K562 (cell line): ENCODE results near the gene SHLD1. TPM values are rescaled to one million over a fixed set of nuclear protein-coding genes. Genes with fewer than 3 reads are reported as not detected.

Experiments used
- CAMTA2 ChIP-seq: fragments of 250-450 bp; sonication (Bioruptor Pico); conservative IDR thresholded peaks from 2 replicates; pipeline ENCODE4 v1.5.1; 2022
- CXXC5 ChIP-seq: fragments of 250-450 bp; sonication (Bioruptor Pico); IDR thresholded peaks from 2 replicates; pipeline ENCODE4 v1.8.0; 2022; ENCODE audit warnings: inconsistent platforms, mild to moderate bottlenecking, moderate library complexity
- DMBX1 ChIP-seq: fragments of 250-450 bp; sonication (Bioruptor Pico); IDR thresholded peaks from 2 replicates; pipeline ENCODE4 v1.8.0; 2022; ENCODE audit warnings: inconsistent platforms, mild to moderate bottlenecking, moderate library complexity, borderline replicate concordance
- FOXA1 ChIP-seq: fragments of 450-650 bp; IDR thresholded peaks from 2 replicates; pipeline ENCODE4 v1.6.1; 2016; ENCODE audit warnings: mild to moderate bottlenecking, borderline replicate concordance
- FUS ChIP-seq: fragments of 200-400 bp; formaldehyde crosslinking; optimal IDR thresholded peaks from 2 replicates; pipeline ENCODE3; 2017; ENCODE audit warnings: low read depth, low read length
- HDAC6 ChIP-seq: IDR thresholded peaks from 2 replicates; pipeline ENCODE4 v1.6.1; 2012; ENCODE audit warnings: low read depth, mild to moderate bottlenecking, control low read depth, inconsistent platforms, low read length, moderate library complexity
- ID3 ChIP-seq, 2 experiments: fragments of 250-450 bp in 1 of 2; fragments of 450-650 bp in 1 of 2; sonication (Bioruptor Pico) in 1 of 2; IDR thresholded peaks; 2 replicates each; pipeline versions ENCODE4 v1.6.1 to v1.8.0; 2016 to 2021; ENCODE audit warnings: mild to moderate bottlenecking in 2 of 2, moderate library complexity in 2 of 2, missing compliant biosample characterization in 1 of 2, missing genetic modification characterization in 1 of 2
- MECOM ChIP-seq: fragments of 250-450 bp; sonication (Bioruptor Pico); IDR thresholded peaks from 2 replicates; pipeline ENCODE4 v1.8.0; 2022; ENCODE audit warnings: inconsistent platforms
- MXD1 ChIP-seq: fragments of 250-450 bp; sonication (Bioruptor Pico); IDR thresholded peaks from 2 replicates; pipeline ENCODE4 v1.8.0; 2021; ENCODE audit warnings: borderline replicate concordance, mild to moderate bottlenecking, moderate library complexity; ENCODE audit not compliant: poor library complexity, severe bottlenecking
- NFYB ChIP-seq: IDR thresholded peaks from 2 replicates; pipeline ENCODE4 v1.6.1; 2011; ENCODE audit warnings: mild to moderate bottlenecking, moderate library complexity; ENCODE audit not compliant: insufficient read length; ENCODE audit errors: extremely low read depth
- NR2C1 ChIP-seq, 2 experiments: fragments of 450-650 bp; IDR thresholded peaks; 2 replicates each; pipeline ENCODE4 v1.6.1; 2017; ENCODE audit warnings: mild to moderate bottlenecking in 2 of 2, antibody characterized with exemption in 1 of 2, inconsistent platforms in 1 of 2, missing compliant biosample characterization in 1 of 2, missing genetic modification characterization in 1 of 2
- SLC30A9 ChIP-seq: fragments of 250-450 bp; sonication (Bioruptor Pico); IDR thresholded peaks from 2 replicates; pipeline ENCODE4 v1.8.0; 2022; ENCODE audit warnings: mild to moderate bottlenecking, moderate library complexity
- TEAD2 ChIP-seq: fragments of 450-650 bp; IDR thresholded peaks from 2 replicates; pipeline ENCODE4 v1.6.1; 2016; ENCODE audit warnings: missing genetic modification characterization, control low read depth, missing compliant biosample characterization
- TRIM24 ChIP-seq, 2 experiments: fragments of 450-650 bp; IDR thresholded peaks; 2 replicates each; pipeline ENCODE4 v1.6.1; 2016
- ZNF175 ChIP-seq: fragments of 200-800 bp; sonication (Bioruptor generic); IDR thresholded peaks from 2 replicates; pipeline ENCODE4 v1.6.1; 2016; ENCODE audit warnings: low read depth, mild to moderate bottlenecking, missing genetic modification characterization, missing compliant biosample characterization
- ZNF3 ChIP-seq: fragments of 250-450 bp; sonication (Bioruptor Pico); IDR thresholded peaks from 2 replicates; pipeline ENCODE4 v1.5.0; 2021; ENCODE audit warnings: mild to moderate bottlenecking, moderate library complexity
- ZNF311 ChIP-seq: fragments of 250-450 bp; sonication (Bioruptor Pico); IDR thresholded peaks from 2 replicates; pipeline ENCODE4 v1.4.0; 2020; ENCODE audit warnings: mild to moderate bottlenecking, moderate library complexity
- ZNF408 ChIP-seq: fragments of 250-450 bp; sonication (Bioruptor Pico); IDR thresholded peaks from 2 replicates; pipeline ENCODE4 v1.4.0; 2020; ENCODE audit warnings: low read depth, mild to moderate bottlenecking, moderate library complexity
- ZNF436 ChIP-seq: fragments of 250-450, 450-650 bp; sonication (Bioruptor Pico); formaldehyde crosslinking; IDR thresholded peaks from 2 replicates; pipeline ENCODE4 v1.7.0; 2020; ENCODE audit warnings: mild to moderate bottlenecking
- ZNF507 ChIP-seq: conservative IDR thresholded peaks from 2 replicates; pipeline ENCODE4 v1.6.1; 2017; ENCODE audit warnings: missing genetic modification characterization, missing compliant biosample characterization
- polyA plus RNA-seq, 8 experiments: library from polyadenylated mRNA; depleted of rRNA in 4 of 8; stranded (reverse) in 5 of 8; unstranded in 3 of 8; fragments of >200 nt; fragmentation: Nextera tagmentation in 2 of 8; fragmentation: Illumina TruSeq in 1 of 8; extraction: Ambion mirVana in 2 of 8; extraction: Trizol in 1 of 8; gene quantifications; 2 replicates each; pipeline versions ENCODE4 v1.2.1 to v1.2.3, GENCODE V29; 2011 to 2014; ENCODE audit warnings: inconsistent platforms in 1 of 8, missing spikeins in 1 of 8
- total RNA-seq, 7 experiments: library from RNA; depleted of rRNA in 6 of 7; stranded (reverse); fragments of >200 nt in 6 of 7; fragmentation: Illumina TruSeq in 2 of 7; extraction: Trizol in 2 of 7; gene quantifications; 2 replicates each; pipeline versions ENCODE4 v1.2.1 to v1.2.3, GENCODE V29; 2011 to 2021; ENCODE audit warnings: low replicate concordance in 1 of 7
- TF ChIP-seq, protein P1 (sequence below), 2 experiments: fragments of 450-650 bp; IDR thresholded peaks; 2 replicates each; pipeline ENCODE4 v1.6.1; 2018; ENCODE audit warnings: mild to moderate bottlenecking in 2 of 2, low read depth in 1 of 2; ENCODE audit not compliant: partially characterized antibody in 2 of 2
- TF ChIP-seq, protein P2 (sequence below): fragments of 450-650 bp; IDR thresholded peaks from one replicate; pipeline ENCODE4 v1.6.1; 2018; ENCODE audit warnings: mild to moderate bottlenecking, moderate library complexity; ENCODE audit not compliant: partially characterized antibody

SHLD1 gene
- total and polyA plus RNA-seq, 9 of the 15 experiments (the other 6 are each of a cell fraction or from before 2014, with no cell fraction given) = 3.7 to 21.6 (median 8.2) TPM

- TF ChIP-seq, protein P1, sequence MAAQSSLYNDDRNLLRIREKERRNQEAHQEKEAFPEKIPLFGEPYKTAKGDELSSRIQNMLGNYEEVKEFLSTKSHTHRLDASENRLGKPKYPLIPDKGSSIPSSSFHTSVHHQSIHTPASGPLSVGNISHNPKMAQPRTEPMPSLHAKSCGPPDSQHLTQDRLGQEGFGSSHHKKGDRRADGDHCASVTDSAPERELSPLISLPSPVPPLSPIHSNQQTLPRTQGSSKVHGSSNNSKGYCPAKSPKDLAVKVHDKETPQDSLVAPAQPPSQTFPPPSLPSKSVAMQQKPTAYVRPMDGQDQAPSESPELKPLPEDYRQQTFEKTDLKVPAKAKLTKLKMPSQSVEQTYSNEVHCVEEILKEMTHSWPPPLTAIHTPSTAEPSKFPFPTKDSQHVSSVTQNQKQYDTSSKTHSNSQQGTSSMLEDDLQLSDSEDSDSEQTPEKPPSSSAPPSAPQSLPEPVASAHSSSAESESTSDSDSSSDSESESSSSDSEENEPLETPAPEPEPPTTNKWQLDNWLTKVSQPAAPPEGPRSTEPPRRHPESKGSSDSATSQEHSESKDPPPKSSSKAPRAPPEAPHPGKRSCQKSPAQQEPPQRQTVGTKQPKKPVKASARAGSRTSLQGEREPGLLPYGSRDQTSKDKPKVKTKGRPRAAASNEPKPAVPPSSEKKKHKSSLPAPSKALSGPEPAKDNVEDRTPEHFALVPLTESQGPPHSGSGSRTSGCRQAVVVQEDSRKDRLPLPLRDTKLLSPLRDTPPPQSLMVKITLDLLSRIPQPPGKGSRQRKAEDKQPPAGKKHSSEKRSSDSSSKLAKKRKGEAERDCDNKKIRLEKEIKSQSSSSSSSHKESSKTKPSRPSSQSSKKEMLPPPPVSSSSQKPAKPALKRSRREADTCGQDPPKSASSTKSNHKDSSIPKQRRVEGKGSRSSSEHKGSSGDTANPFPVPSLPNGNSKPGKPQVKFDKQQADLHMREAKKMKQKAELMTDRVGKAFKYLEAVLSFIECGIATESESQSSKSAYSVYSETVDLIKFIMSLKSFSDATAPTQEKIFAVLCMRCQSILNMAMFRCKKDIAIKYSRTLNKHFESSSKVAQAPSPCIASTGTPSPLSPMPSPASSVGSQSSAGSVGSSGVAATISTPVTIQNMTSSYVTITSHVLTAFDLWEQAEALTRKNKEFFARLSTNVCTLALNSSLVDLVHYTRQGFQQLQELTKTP (IDR thresholded peaks at IDR 0.05; ENCODE audit: low read depth in 1 of 2, partially characterized antibody in 2 of 2) = no peak
- TF ChIP-seq, protein P2, sequence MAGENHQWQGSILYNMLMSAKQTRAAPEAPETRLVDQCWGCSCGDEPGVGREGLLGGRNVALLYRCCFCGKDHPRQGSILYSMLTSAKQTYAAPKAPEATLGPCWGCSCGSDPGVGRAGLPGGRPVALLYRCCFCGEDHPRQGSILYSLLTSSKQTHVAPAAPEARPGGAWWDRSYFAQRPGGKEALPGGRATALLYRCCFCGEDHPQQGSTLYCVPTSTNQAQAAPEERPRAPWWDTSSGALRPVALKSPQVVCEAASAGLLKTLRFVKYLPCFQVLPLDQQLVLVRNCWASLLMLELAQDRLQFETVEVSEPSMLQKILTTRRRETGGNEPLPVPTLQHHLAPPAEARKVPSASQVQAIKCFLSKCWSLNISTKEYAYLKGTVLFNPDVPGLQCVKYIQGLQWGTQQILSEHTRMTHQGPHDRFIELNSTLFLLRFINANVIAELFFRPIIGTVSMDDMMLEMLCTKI = no peak
- TF ChIP-seq TRIM24 (IDR thresholded peaks at IDR 0.05) (no peak), ZNF507 (tag) (no peak), MECOM (CRISPR knock-in tag) (no peak), ZNF408 (CRISPR knock-in tag) (no peak), CXXC5 (CRISPR knock-in tag) (peak; percentile 26; the same call in 1 of the 2 replicates), ZNF311 (no peak), HDAC6 (no peak), NR2C1 (IDR thresholded peaks at IDR 0.05) (no peak), NR2C1 (tag; IDR thresholded peaks at IDR 0.05) (0 out of 2 replicates have a peak, but pooled peaks have one; percentile 11), NFYB (no peak), SLC30A9 (CRISPR knock-in tag) (no peak), DMBX1 (CRISPR knock-in tag) (peak; percentile 75), ID3 (CRISPR knock-in tag; IDR thresholded peaks at IDR 0.05) (no peak), ID3 (tag; IDR thresholded peaks at IDR 0.05) (peak; percentile 58; the same call in 1 of the 2 replicates), FOXA1 (no peak), FUS (no peak), ZNF436 (CRISPR knock-in tag) (no peak), MXD1 (no peak), ZNF3 (CRISPR knock-in tag) (no peak), ZNF175 (CRISPR knock-in tag) (no peak), TEAD2 (peak; percentile 29; the same call in 1 of the 2 replicates), CAMTA2 (no peak)
Observed at GRCh38 chr20:5746064-5746463, 4.1 kb upstream of the SHLD1 start (continued).
